ENCODE data around the gene CORO1C.

DNA sequence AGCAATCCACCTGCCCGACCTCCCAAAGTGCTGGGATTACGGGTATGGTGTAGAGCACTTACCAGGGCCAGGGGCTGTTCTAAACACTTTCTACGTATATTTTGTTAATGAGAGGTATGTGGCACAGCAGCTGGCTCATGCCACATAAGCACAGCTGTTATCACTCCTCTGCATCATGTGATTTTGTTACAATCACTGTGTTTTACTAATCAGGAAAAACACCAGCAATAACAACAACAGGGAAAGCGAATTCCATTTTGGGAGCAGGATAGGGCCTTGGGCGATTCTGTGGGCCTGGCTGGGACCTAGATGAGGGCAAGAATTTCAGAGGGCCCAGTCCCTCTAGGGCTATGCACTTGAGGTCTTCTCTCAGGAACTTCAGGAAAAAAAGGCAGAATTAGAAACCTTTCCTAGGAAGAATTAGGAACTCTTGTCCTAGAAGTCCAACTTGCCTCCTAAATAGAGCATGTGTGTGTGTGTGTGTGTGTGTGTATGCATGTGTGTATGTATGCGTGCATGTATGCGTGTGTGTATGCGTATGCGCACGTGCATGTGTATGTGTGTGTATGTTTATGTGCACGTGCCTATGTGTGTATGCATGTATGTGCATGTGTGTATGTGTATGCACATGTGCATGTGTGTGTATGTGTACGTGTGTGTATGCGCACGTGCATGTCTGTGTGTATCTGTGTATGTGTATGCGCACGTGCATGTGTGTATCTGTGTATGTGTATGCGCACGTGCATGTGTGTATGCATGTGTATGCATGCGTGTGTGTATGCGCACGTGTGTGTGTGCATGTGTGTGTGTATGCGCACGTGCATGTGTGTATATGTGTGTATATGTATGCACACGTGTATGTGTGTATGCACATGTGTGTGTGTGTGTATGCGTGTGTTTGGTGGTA, 41.8 kb upstream of the CORO1C start:
- TF ChIP-seq EZH2phosphoT487 (IDR thresholded peaks at IDR 0.05; ENCODE audit: insufficient read depth, low read depth): no peak
- TF ChIP-seq EZH2 (IDR thresholded peaks at IDR 0.05; ENCODE audit: insufficient read depth, poor library complexity, severe bottlenecking): no peak
